Measurements from ENCODE around the gene ZNF710. TPM values are rescaled to one million over a fixed set of nuclear protein-coding genes. Genes with fewer than 3 reads are reported as not detected.
A peak's percentile ranks its signal among the peaks of the same experiment; 100 is the strongest.
"Not testable (repeated sequence)": the region's sequence is repeated elsewhere in the genome, so short reads cannot be mapped to it uniquely, and the experiment has no call there.

The ZNF710 gene, protein sequence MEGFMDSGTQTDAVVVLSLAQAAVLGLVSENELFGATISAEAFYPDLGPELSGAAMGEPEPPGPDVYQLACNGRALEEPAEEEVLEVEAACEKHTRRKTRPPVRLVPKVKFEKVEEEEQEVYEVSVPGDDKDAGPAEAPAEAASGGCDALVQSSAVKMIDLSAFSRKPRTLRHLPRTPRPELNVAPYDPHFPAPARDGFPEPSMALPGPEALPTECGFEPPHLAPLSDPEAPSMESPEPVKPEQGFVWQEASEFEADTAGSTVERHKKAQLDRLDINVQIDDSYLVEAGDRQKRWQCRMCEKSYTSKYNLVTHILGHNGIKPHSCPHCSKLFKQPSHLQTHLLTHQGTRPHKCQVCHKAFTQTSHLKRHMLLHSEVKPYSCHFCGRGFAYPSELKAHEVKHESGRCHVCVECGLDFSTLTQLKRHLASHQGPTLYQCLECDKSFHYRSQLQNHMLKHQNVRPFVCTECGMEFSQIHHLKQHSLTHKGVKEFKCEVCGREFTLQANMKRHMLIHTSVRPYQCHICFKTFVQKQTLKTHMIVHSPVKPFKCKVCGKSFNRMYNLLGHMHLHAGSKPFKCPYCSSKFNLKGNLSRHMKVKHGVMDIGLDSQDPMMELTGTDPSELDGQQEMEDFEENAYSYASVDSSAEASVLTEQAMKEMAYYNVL
- polyA plus RNA-seq: 10.2 and 14.0 TPM in 2 replicates
- polyA minus RNA-seq: 26.5 and 28.7 TPM in 2 replicates

- Histone ChIP-seq H3F3A (ENCODE audit: insufficient read depth, low read length, poor library complexity, severe bottlenecking) (no peaks in the 10 kb centered on the region), H3K27me3 (ENCODE audit: insufficient read depth, low read depth, low read length) (no peaks in the 10 kb centered on the region), H3K9me3 (ENCODE audit: low read length) (no peaks in the 10 kb centered on the region), H3K27ac (ENCODE audit: low read length) (peak within 1 kb of the TSS; percentile 46), H3K9me2 (ENCODE audit: insufficient read depth, low read length) (no peaks in the 10 kb centered on the region), H3K79me2 (replicated peaks; ENCODE audit: insufficient read depth, low read length) (peaks cover 28% of the 10 kb centered on the region), H3K4me2 (ENCODE audit: low read length) (peak within 1 kb of the TSS; percentile 40), H4K20me1 (ENCODE audit: insufficient read depth) (no peaks in the 10 kb centered on the region), H2AFZ (ENCODE audit: low read depth, low read length) (peak within 1 kb of the TSS; percentile 40), H3K4me3 (ENCODE audit: low read length) (peak within 1 kb of the TSS; percentile 76), H3K36me3 (ENCODE audit: insufficient read depth, low read length) (no peaks in the 10 kb centered on the region), H3K9ac (ENCODE audit: low read length) (peak within 1 kb of the TSS; percentile 74)
- TF ChIP-seq, protein P1, sequence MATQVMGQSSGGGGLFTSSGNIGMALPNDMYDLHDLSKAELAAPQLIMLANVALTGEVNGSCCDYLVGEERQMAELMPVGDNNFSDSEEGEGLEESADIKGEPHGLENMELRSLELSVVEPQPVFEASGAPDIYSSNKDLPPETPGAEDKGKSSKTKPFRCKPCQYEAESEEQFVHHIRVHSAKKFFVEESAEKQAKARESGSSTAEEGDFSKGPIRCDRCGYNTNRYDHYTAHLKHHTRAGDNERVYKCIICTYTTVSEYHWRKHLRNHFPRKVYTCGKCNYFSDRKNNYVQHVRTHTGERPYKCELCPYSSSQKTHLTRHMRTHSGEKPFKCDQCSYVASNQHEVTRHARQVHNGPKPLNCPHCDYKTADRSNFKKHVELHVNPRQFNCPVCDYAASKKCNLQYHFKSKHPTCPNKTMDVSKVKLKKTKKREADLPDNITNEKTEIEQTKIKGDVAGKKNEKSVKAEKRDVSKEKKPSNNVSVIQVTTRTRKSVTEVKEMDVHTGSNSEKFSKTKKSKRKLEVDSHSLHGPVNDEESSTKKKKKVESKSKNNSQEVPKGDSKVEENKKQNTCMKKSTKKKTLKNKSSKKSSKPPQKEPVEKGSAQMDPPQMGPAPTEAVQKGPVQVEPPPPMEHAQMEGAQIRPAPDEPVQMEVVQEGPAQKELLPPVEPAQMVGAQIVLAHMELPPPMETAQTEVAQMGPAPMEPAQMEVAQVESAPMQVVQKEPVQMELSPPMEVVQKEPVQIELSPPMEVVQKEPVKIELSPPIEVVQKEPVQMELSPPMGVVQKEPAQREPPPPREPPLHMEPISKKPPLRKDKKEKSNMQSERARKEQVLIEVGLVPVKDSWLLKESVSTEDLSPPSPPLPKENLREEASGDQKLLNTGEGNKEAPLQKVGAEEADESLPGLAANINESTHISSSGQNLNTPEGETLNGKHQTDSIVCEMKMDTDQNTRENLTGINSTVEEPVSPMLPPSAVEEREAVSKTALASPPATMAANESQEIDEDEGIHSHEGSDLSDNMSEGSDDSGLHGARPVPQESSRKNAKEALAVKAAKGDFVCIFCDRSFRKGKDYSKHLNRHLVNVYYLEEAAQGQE (IDR thresholded peaks at IDR 0.05; ENCODE audit: borderline replicate concordance): peak; percentile 27
- TF ChIP-seq CTCF (IDR thresholded peaks at IDR 0.05; ENCODE audit: poor library complexity, severe bottlenecking): no peak
- peak; percentile 53 for TF ChIP-seq POLR2AphosphoS5 (IDR thresholded peaks at IDR 0.05)
- TF ChIP-seq RAD21 (conservative IDR thresholded peaks at IDR 0.05): peak; percentile 21
Observed at GRCh38 chr15:90001062-90001682, at the start of gene ZNF710. ZNF710 (plus strand) TSS chr15:90001324; CDS start chr15:90067138, 65,814 bp downstream.

GRCh38 chr15:89954541-89954940 lies 46.6 kb upstream of the ZNF710 start:
- Histone ChIP-seq H3K4me3 (ENCODE audit: low read length) (no peak overlapping the region), H3K4me2 (ENCODE audit: low read length) (no peak overlapping the region), H3K27ac (ENCODE audit: low read length) (no peak overlapping the region), H2AFZ (ENCODE audit: low read depth, low read length) (no peak overlapping the region), H3K36me3 (ENCODE audit: insufficient read depth, low read length) (no peaks in the 10 kb centered on the region), H3K79me2 (replicated peaks; ENCODE audit: insufficient read depth, low read length) (no peaks in the 10 kb centered on the region), H3K9me3 (ENCODE audit: low read length) (no peaks in the 10 kb centered on the region), H3K27me3 (ENCODE audit: insufficient read depth, low read depth, low read length) (no peaks in the 10 kb centered on the region), H3K9ac (ENCODE audit: low read length) (no peak overlapping the region), H4K20me1 (ENCODE audit: insufficient read depth) (no peaks in the 10 kb centered on the region), H3K9me2 (ENCODE audit: insufficient read depth, low read length) (no peaks in the 10 kb centered on the region), H3F3A (ENCODE audit: insufficient read depth, low read length, poor library complexity, severe bottlenecking) (no peaks in the 10 kb centered on the region)
- TF ChIP-seq SMC3 (conservative IDR thresholded peaks at IDR 0.05; ENCODE audit: poor library complexity): no peak
- no peak for TF ChIP-seq POLR2AphosphoS5 (IDR thresholded peaks at IDR 0.05)
- TF ChIP-seq, protein P1 (IDR thresholded peaks at IDR 0.05; ENCODE audit: borderline replicate concordance): no peak
- no peak for TF ChIP-seq EP300 (conservative IDR thresholded peaks at IDR 0.05; ENCODE audit: poor library complexity, severe bottlenecking)

- not testable (repeated sequence) for H4K20me1 ChIP-seq (ENCODE audit: insufficient read depth); H3K27ac ChIP-seq (ENCODE audit: low read length); H3K9me3 ChIP-seq (ENCODE audit: low read length); H3K79me2 ChIP-seq (replicated peaks; ENCODE audit: insufficient read depth, low read length); H3K36me3 ChIP-seq (ENCODE audit: insufficient read depth, low read length); H3K9ac ChIP-seq (ENCODE audit: low read length); H3F3A ChIP-seq (ENCODE audit: insufficient read depth, low read length, poor library complexity, severe bottlenecking); H3K9me2 ChIP-seq (ENCODE audit: insufficient read depth, low read length); H3K27me3 ChIP-seq (ENCODE audit: insufficient read depth, low read depth, low read length); H3K4me3 ChIP-seq (ENCODE audit: low read length); H2AFZ ChIP-seq (ENCODE audit: low read depth, low read length); H3K4me2 ChIP-seq (ENCODE audit: low read length)
Observed at GRCh38 chr15:89955449-89955998, 45.6 kb upstream of the ZNF710 start.

Data from neural cell (in vitro differentiated cells).